Bronchial epithelial cell (primary cell): ENCODE measurements around the gene TCF4. TPM values are rescaled to one million over a fixed set of nuclear protein-coding genes. Genes with fewer than 3 reads are reported as not detected.

Experiments
- DNase-seq: peaks from one replicate; pipeline ENCODE4 v3.0.0-alpha.2; 2010; ENCODE audit warnings: low read depth
- FAIRE-seq: peaks from 2 replicates; lab custom pipeline; 2011; peaks lifted over from hg19 to GRCh38; lab: Jason Lieb, UNC
- H3K27me3 ChIP-seq: 2 replicates; pipeline ENCODE4 v1.5.1; 2011; ENCODE audit warnings: low read length; ENCODE audit not compliant: control insufficient read depth, insufficient read depth
- H3K36me3 ChIP-seq: 2 replicates; pipeline ENCODE4 v1.5.1; 2011; ENCODE audit warnings: low read length; ENCODE audit not compliant: control insufficient read depth, insufficient read depth
- H3K4me3 ChIP-seq: 2 replicates; pipeline ENCODE4 v1.5.1; 2011; ENCODE audit warnings: mild to moderate bottlenecking, low read depth, low read length, control low read depth
- total RNA-seq: library from RNA; depleted of rRNA; stranded (reverse); fragments of >200 nt; gene quantifications from 2 replicates; pipeline ENCODE4 v1.2.1, GENCODE V29; 2014
- TF ChIP-seq, protein P1 (sequence below): IDR thresholded peaks from 2 replicates; pipeline ENCODE4 v1.5.1; 2011; ENCODE audit warnings: mild to moderate bottlenecking, moderate library complexity, low read length, control low read depth, inconsistent platforms; ENCODE audit not compliant: insufficient read depth, severe bottlenecking

TCF4 gene
- total RNA-seq, 1 donor from 2014 or later, result 10.0 TPM

GRCh38 chr18:55339990-55340389 lies 248.0 kb downstream of the TCF4 start:
- H3K4me3 ChIP-seq, result no peak overlapping the region
- no peaks in the 10 kb centered on the region for H3K27me3 ChIP-seq
- TF ChIP-seq, protein P1, sequence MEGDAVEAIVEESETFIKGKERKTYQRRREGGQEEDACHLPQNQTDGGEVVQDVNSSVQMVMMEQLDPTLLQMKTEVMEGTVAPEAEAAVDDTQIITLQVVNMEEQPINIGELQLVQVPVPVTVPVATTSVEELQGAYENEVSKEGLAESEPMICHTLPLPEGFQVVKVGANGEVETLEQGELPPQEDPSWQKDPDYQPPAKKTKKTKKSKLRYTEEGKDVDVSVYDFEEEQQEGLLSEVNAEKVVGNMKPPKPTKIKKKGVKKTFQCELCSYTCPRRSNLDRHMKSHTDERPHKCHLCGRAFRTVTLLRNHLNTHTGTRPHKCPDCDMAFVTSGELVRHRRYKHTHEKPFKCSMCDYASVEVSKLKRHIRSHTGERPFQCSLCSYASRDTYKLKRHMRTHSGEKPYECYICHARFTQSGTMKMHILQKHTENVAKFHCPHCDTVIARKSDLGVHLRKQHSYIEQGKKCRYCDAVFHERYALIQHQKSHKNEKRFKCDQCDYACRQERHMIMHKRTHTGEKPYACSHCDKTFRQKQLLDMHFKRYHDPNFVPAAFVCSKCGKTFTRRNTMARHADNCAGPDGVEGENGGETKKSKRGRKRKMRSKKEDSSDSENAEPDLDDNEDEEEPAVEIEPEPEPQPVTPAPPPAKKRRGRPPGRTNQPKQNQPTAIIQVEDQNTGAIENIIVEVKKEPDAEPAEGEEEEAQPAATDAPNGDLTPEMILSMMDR, result no peak
- no peak for FAIRE-seq
- H3K36me3 ChIP-seq, result peaks cover 1% of the 10 kb centered on the region
- DNase-seq, result no peak

GRCh38 chr18:55338978-55339650 lies 248.9 kb downstream of the TCF4 start:
- no peak overlapping the region for H3K4me3 ChIP-seq
- H3K36me3 ChIP-seq, result peaks cover 1% of the 10 kb centered on the region
- no peaks in the 10 kb centered on the region for H3K27me3 ChIP-seq
- no peak for FAIRE-seq
- TF ChIP-seq, protein P1, result no peak
- peak; percentile 6 for DNase-seq

DNA sequence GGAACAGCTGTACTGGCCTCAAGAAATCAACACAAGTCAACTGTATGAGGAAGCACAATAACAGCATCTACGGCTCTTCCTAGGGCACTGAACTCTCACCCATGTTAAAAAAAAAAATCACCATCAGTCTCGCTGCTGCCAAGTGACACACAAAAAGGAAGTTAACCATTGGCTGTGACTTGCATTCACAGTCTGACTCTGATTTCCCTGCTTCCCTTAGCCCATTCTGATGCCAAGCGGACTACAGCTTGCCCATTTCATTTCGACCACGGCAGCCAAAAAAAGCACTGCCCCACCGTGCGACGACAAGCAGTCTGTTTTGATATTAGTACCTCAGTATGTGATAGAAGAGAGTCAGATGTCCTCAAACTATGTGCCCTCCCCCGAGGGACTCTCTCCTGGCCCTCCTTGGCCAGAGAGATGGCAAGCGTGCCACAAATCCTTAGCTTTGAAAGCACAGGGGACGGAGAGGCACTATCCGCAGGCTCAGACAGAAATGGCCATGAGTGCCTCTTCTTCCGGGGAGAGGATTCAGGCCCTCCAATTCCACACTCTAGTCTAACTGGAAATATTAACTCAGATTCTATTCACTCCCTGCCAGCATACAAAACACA lies 250.0 kb downstream of the TCF4 start:
- FAIRE-seq (peak; percentile 40), DNase-seq (no peak)
- peaks cover 1% of the 10 kb centered on the region for H3K36me3 ChIP-seq
- no peaks in the 10 kb centered on the region for H3K27me3 ChIP-seq
- TF ChIP-seq, protein P1, result no peak
- H3K4me3 ChIP-seq, result no peak overlapping the region

GRCh38 chr18:55337138-55337537 lies 250.9 kb downstream of the TCF4 start:
- FAIRE-seq, result no peak

DNA sequence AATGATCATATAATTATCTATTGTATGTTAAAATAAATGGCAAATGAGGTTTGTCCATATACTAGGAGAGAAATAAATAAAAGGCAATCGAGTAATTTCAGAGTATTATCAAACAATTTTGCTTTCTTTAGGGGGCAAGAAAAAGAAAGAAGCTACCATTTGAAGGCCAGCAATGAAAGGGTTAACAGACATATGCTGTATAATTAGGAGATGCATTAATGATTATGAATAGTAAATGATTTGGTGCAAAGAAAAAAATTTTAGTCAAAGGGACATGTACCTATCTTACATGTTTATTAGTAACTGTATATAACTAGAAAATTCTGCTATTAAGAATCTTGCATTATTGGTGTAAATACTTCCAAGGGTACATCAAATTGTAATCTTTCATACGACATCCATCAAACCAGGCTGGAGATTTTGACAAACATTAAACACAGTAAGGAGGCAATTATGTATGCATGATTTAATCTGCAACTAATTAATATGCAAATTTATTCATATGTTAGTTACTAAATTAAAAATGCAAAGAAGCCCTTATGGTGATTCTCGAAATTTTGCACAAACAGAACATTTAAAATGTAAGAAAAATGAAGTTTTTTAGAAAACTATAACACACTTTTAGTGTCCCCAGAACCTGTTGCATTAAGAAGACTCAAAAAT lies 251.4 kb downstream of the TCF4 start:
- Histone ChIP-seq H3K36me3 (peaks cover 1% of the 10 kb centered on the region), H3K27me3 (no peaks in the 10 kb centered on the region), H3K4me3 (no peak overlapping the region)
- TF ChIP-seq, protein P1, result no peak
- FAIRE-seq (no peak), DNase-seq (no peak)

More at GRCh38 chr18:55337138-55337537, 250.9 kb downstream of the TCF4 start:
- H3K36me3 ChIP-seq, result peaks cover 1% of the 10 kb centered on the region
- no peaks in the 10 kb centered on the region for H3K27me3 ChIP-seq
- no peak for DNase-seq
- TF ChIP-seq, protein P1, result no peak
- H3K4me3 ChIP-seq, result no peak overlapping the region
